Hematopoietic multipotent progenitor cell treated with erythropoietin and hydrocortisone succinate and interleukin-3 and kit ligand, for 8 days (in vitro differentiated cells): ENCODE data around the gene COL2A1.

ENCODE experiments used
- DNase-seq: peaks from one replicate; pipeline ENCODE4 v3.0.0-alpha.2; 2015

Gene COL2A1

GRCh38 chr12:47942614-47943225, 61.6 kb downstream of the COL2A1 start:
- no peak for DNase-seq

DNA sequence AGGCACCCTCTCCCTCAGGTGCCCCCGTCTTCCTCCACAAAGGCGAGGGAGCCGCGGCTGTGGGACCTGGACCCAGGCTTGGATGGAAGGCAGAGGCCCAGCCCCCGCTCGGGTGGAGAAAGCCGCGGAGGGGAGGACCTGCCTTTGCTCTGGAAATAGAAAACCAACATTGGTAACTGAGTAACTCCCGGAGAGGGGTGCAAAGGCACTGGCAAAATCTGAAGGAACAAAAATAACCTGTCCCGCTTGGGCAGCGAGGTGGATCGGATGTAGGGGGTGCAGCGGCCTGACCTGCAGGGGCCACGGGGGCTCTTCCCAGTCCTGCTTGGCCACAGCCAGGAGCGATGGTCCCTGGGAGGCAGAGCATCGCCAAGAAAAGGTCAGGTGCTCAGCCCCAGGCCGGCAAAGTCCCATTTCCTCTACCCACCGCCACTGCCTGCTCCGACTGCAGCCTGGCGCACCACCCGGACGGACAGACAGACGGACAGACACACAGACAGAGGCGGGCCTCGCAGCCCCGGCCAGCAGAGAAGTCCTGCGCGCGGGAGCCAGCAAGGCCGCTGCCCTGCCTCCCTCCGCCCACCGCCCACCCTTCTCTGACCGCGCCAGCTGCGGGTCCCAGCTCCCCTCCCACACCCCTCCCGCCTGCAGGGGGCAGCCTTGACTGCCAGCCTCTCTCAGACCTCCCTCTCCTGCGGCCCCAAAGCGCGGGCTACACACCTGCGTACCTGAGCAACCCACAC, 62.2 kb downstream of the COL2A1 start:
- no peak for DNase-seq

GRCh38 chr12:47941475-47941780, 62.8 kb downstream of the COL2A1 start:
- no peak for DNase-seq

- DNase-seq = no peak
These were observed 63.4 kb downstream of the COL2A1 start for GRCh38 chr12:47940773-47941474.

- DNase-seq = peak; percentile 92
These were observed 65.2 kb downstream of the COL2A1 start for GRCh38 chr12:47939009-47939601.

DNA sequence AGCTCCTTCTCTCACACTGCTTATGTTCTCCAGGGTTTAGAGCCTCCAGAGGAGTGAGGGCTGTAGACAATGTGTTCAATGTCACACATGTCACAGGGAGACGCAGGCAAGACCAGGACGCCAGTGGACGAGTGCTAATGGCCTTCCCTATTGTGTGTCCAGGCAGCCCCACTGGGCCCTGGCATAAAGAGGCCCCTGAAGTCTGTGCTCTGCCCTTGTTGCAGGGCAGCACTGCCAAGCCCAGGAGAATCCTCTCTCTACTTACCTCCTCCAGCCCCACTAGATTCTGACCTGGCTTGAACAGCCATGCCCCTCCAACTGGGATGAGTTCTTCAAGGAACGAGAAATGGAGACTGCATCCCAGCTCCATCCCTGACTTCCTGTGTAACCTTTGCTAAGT, 65.7 kb downstream of the COL2A1 start:
- no peak for DNase-seq

DNA sequence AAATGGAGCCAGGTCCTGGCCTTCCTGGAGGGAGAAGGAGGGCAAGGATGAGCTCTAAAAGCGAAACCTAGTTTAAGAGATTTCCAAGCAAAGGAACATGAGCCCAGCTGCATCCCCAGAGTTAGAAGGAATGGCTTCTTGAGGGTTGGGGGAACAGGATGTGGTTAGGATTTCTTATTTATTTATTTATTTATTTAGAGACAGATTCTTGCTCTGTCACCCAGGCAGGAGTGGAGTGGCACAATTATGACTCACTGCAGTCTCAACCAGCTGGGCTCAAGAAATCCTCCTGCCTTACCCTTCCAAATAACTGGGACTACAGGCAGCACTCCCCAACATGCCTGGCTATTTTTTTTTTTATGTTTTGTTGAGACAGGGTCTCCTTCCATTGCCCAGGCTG, 66.2 kb downstream of the COL2A1 start:
- no peak for DNase-seq

DNA sequence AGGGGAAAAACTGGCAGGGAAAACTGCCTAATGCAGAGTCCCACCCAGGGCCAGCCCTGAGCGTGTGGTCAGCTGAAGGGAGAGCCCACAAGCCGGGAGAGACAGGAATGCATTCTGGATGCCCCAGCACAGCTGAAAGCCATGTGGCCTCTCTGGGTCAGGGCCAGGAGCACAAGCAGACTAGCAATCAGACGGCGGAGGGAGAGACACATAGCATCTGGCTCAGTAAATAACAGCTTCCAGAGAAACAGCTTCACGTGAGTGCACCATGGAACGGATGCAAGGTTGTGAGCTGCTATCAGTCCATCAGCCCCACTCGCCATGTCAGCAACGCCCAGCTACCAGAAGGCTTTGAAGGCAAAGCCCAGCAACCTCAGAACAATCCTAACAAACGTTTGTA, 69.1 kb downstream of the COL2A1 start:
- DNase-seq = no peak

- DNase-seq = no peak
These were observed 73.1 kb downstream of the COL2A1 start for GRCh38 chr12:47931187-47931586.

DNA sequence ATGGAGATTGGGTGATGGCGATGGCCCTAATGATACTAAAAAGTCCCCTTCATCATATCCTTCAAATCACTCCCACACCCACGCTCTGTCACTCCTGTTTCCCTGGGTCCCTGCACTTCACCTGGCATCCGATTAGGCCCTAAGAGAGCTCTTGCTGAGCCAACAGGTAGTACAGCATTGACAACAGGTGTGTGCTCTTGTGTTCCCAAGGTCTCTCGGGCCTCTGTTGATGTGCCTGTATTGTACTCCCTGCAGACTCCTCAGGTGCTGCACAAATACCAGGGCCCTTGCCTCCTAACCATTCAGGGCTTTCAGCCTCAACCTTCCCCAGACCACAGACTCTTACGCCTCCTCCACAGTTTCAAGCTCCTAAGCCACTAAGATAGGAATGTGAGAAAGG, 73.6 kb downstream of the COL2A1 start:
- DNase-seq = no peak

DNA sequence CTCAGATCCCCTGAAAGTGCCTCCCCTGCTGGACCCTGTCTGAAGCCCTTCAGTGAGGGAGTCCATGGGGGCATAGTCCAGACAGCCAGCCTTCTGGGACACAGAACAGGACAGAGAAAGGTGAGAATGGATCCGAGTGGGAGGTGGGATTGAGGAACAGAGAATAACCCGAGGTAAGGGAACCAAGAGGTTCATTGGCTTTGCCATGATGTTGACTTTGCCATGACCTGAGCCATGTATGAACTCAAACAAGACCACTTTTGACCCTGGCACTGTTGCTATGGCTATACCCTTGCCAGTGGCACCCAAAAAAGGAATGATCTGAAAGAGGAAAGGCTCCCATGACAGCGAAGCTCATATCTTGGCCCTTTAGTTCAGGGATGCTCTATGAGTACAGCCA, 76.9 kb downstream of the COL2A1 start:
- no peak for DNase-seq
